Spinal cord (tissue), 10 donors: ENCODE data around the gene SEMA3D. TPM values are rescaled to one million over a fixed set of nuclear protein-coding genes. Genes with fewer than 3 reads are reported as not detected.
A peak's percentile ranks its signal among the peaks of the same experiment; 100 is the strongest.
"Not testable (repeated sequence)": the region's sequence is repeated elsewhere in the genome, so short reads cannot be mapped to it uniquely, and the experiment has no call there.

Experiments
- DNase-seq, 6 donors: peaks; one replicate each; pipeline versions ENCODE4 v3.0.0 to v3.0.0-alpha.2; 2013 to 2015; ENCODE audit warnings: low spot score in 6 of 6, low read depth in 4 of 6
- H3K27ac ChIP-seq: one replicate; pipeline ENCODE4 v1.5.1; 2013; ENCODE audit warnings: low read depth, low read length, control low read depth
- H3K27me3 ChIP-seq: one replicate; pipeline ENCODE4 v1.6.1; 2013; ENCODE audit warnings: low read length; ENCODE audit not compliant: control insufficient read depth, insufficient read depth
- H3K36me3 ChIP-seq: one replicate; pipeline ENCODE4 v1.6.1; 2013; ENCODE audit warnings: low read length; ENCODE audit not compliant: control insufficient read depth, insufficient read depth
- H3K4me1 ChIP-seq: one replicate; pipeline ENCODE4 v1.6.1; 2013; ENCODE audit warnings: low read length; ENCODE audit not compliant: control insufficient read depth, insufficient read depth
- H3K4me3 ChIP-seq: one replicate; pipeline ENCODE4 v1.5.1; 2013; ENCODE audit warnings: low read depth, low read length, control low read depth
- H3K9me3 ChIP-seq: one replicate; pipeline ENCODE4 v1.6.1; 2013; ENCODE audit warnings: low read length; ENCODE audit not compliant: control insufficient read depth, insufficient read depth
- WGBS: methylation state at CpG from one replicate; pipeline ENCODE4 v1.1.5; 2013; ENCODE audit warnings: missing lambda C conversion rate; ENCODE audit not compliant: insufficient coverage; 5-methylcytosine and 5-hydroxymethylcytosine counted together
- polyA plus RNA-seq, 2 donors: library from polyadenylated mRNA; unstranded; fragments of 120-200 nt; gene quantifications; one replicate each; pipeline ENCODE4 v1.2.1, GENCODE V29; 2013; ENCODE audit not compliant: insufficient read length in 2 of 2
- total RNA-seq, 2 donors: library from RNA; depleted of rRNA in 1 of 2; stranded (reverse); fragments of 120-200 nt in 1 of 2; fragments of >200 nt in 1 of 2; gene quantifications; one replicate each; pipeline versions ENCODE4 v1.2.3 to v1.2.4, GENCODE V29; 2013 to 2014
- donor health status: healthy.

Gene SEMA3D
- total and polyA plus RNA-seq, 4 donors = 8.8 to 41.0 (median 24.4) TPM

- no peak for DNase-seq
- WGBS = 75% methylated on average over 2 of the region's 8 CpGs
- H3K9me3 ChIP-seq = no peaks in the 10 kb centered on the region
- no peak overlapping the region for H3K27ac ChIP-seq
- H3K4me3 ChIP-seq = no peak overlapping the region
- no peaks in the 10 kb centered on the region for H3K36me3 ChIP-seq
- H3K4me1 ChIP-seq = no peaks in the 10 kb centered on the region
- H3K27me3 ChIP-seq = no peaks in the 10 kb centered on the region
Measured at GRCh38 chr7:84999450-84999849, 187.4 kb downstream of the SEMA3D start.

GRCh38 chr7:84998665-84999064 lies 188.2 kb downstream of the SEMA3D start:
- Histone ChIP-seq H3K36me3 (no peaks in the 10 kb centered on the region), H3K4me1 (no peaks in the 10 kb centered on the region), H3K9me3 (no peaks in the 10 kb centered on the region), H3K4me3 (no peak overlapping the region), H3K27me3 (no peaks in the 10 kb centered on the region), H3K27ac (no peak overlapping the region)
- DNase-seq = no peak

- WGBS = no CpG with 5 or more reads among the region's 2 CpGs
- Histone ChIP-seq H3K9me3 (no peaks in the 10 kb centered on the region), H3K27ac (no peak overlapping the region), H3K4me3 (no peak overlapping the region), H3K27me3 (no peaks in the 10 kb centered on the region), H3K36me3 (no peaks in the 10 kb centered on the region), H3K4me1 (no peaks in the 10 kb centered on the region)
- no peak for DNase-seq
Measured at GRCh38 chr7:84997626-84998025, 189.2 kb downstream of the SEMA3D start.

- 97% methylated on average over 8 of the region's 9 CpGs for WGBS
- H3K27me3 ChIP-seq, H3K27ac ChIP-seq, H3K9me3 ChIP-seq, DNase-seq, H3K4me3 ChIP-seq, H3K4me1 ChIP-seq, H3K36me3 ChIP-seq: not testable (repeated sequence)
Measured at GRCh38 chr7:84992954-84993353, 193.9 kb downstream of the SEMA3D start.

GRCh38 chr7:84985073-84985784 lies 201.6 kb downstream of the SEMA3D start:
- no peaks in the 10 kb centered on the region for H3K9me3 ChIP-seq
- no peak overlapping the region for H3K27ac ChIP-seq
- H3K4me3 ChIP-seq = no peak overlapping the region
- no peaks in the 10 kb centered on the region for H3K4me1 ChIP-seq
- no peaks in the 10 kb centered on the region for H3K27me3 ChIP-seq
- 100% methylated on average over 1 of the region's 2 CpGs for WGBS
- H3K36me3 ChIP-seq = no peaks in the 10 kb centered on the region
- DNase-seq = no peak

GRCh38 chr7:84982199-84982598 lies 204.7 kb downstream of the SEMA3D start:
- Histone ChIP-seq H3K36me3 (no peaks in the 10 kb centered on the region), H3K4me3 (no peak overlapping the region), H3K27me3 (no peaks in the 10 kb centered on the region), H3K4me1 (no peaks in the 10 kb centered on the region), H3K9me3 (no peaks in the 10 kb centered on the region), H3K27ac (no peak overlapping the region)
- no peak for DNase-seq

- Histone ChIP-seq H3K4me1 (no peaks in the 10 kb centered on the region), H3K36me3 (no peaks in the 10 kb centered on the region), H3K4me3 (no peak overlapping the region), H3K27ac (no peak overlapping the region), H3K9me3 (no peaks in the 10 kb centered on the region), H3K27me3 (no peaks in the 10 kb centered on the region)
- DNase-seq = no peak
- WGBS = 78% methylated on average over 4 of the region's 6 CpGs
Measured at GRCh38 chr7:84981055-84981976, 205.5 kb downstream of the SEMA3D start.

GRCh38 chr7:84975586-84976185 lies 211.2 kb downstream of the SEMA3D start:
- Histone ChIP-seq H3K27ac (no peak overlapping the region), H3K4me1 (no peaks in the 10 kb centered on the region), H3K36me3 (no peaks in the 10 kb centered on the region), H3K9me3 (no peaks in the 10 kb centered on the region), H3K4me3 (no peak overlapping the region), H3K27me3 (no peaks in the 10 kb centered on the region)
- 50% methylated on average over 1 of the region's 1 CpG for WGBS
- peak in 1 of 6 donors; percentile 42 for DNase-seq

GRCh38 chr7:84971360-84971759 lies 215.5 kb downstream of the SEMA3D start:
- no peak for DNase-seq
- Histone ChIP-seq H3K9me3 (no peaks in the 10 kb centered on the region), H3K27ac (no peak overlapping the region), H3K27me3 (no peaks in the 10 kb centered on the region), H3K36me3 (no peaks in the 10 kb centered on the region), H3K4me1 (no peaks in the 10 kb centered on the region), H3K4me3 (no peak overlapping the region)
- WGBS = no CpG with 5 or more reads among the region's 1 CpG
